ENCODE data around the gene SLC5A4.

Gene SLC5A4

DNA sequence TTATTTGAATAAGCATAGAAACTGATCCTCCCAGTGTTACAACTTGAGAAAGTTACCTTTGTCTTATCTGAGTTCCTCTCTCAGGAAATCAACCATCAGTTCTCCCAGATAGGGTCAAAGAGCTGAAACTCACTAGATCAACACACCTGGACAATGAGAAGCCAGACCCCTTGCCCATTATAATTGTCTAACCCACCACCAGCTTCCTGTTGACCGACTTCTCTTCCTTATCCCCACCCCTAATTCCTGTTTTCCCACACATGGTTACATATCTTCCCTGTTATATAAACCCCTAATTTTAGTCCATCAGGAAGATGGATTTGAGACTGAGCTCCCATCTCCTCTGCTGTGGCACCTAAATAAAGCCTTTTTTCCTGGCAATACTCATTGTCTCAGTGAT lies 6.9 kb downstream of the SLC5A4 start:
- TF ChIP-seq CTCF (IDR thresholded peaks at IDR 0.05; ENCODE audit: insufficient read depth, missing control alignments): no peak
- DNase-seq (ENCODE audit: insufficient read length, low spot score) (no peak), FAIRE-seq (no peak)

- FAIRE-seq (no peak), DNase-seq (ENCODE audit: insufficient read length, low spot score) (no peak)
- TF ChIP-seq CTCF (IDR thresholded peaks at IDR 0.05; ENCODE audit: insufficient read depth, missing control alignments): no peak
Observed at GRCh38 chr22:32246166-32246565, 9.0 kb downstream of the SLC5A4 start.

GRCh38 chr22:32245042-32245441 lies 10.1 kb downstream of the SLC5A4 start:
- no peak for FAIRE-seq
- no peak for TF ChIP-seq CTCF (IDR thresholded peaks at IDR 0.05; ENCODE audit: insufficient read depth, missing control alignments)
- no peak for DNase-seq (ENCODE audit: insufficient read length, low spot score)

DNA sequence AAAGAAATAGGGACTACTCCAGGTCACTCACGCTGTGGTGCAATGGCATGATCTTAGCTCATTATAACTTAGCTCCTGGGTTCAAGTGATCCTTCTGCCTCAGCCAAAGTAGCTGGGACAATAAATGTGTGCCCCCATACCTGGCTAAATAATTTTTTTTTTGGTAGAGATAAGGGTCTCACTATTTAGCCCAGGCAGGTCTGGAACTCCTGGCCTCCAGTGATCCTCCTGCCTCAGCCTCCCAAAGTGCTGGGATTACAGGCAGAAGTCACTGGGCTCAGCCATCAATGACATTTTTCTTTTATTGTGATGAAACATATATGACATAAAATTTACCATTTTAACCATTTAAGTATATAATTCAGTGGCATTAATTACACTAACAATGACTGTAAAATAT lies 10.6 kb downstream of the SLC5A4 start:
- TF ChIP-seq CTCF (IDR thresholded peaks at IDR 0.05; ENCODE audit: insufficient read depth, missing control alignments): no peak
- FAIRE-seq (no peak), DNase-seq (ENCODE audit: insufficient read length, low spot score) (no peak)

GRCh38 chr22:32240461-32240860 lies 14.7 kb downstream of the SLC5A4 start:
- FAIRE-seq (no peak), DNase-seq (ENCODE audit: insufficient read length, low spot score) (no peak)
- no peak for TF ChIP-seq CTCF (IDR thresholded peaks at IDR 0.05; ENCODE audit: insufficient read depth, missing control alignments)

DNA sequence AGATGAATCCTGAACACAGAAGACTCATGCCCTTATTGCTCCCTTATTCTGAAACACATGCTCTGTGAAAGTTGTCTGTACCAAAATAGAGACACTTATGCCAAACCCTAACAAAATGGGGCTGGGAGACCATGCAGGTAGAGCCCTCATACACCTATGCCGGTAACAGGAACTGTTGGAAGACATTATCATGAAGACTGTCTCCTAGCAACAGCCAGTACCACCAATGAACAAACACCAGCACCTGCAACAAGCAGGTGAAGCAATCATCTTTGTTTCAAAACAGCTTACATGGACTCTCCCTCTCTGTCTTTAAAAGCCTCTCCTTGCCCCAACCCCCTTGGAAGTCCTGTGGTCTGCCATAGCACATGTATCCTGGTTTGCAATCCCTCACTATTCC lies 17.2 kb downstream of the SLC5A4 start:
- DNase-seq (ENCODE audit: insufficient read length, low spot score) (no peak), FAIRE-seq (no peak)
- no peak for TF ChIP-seq CTCF (IDR thresholded peaks at IDR 0.05; ENCODE audit: insufficient read depth, missing control alignments)

GRCh38 chr22:32236970-32237369 lies 18.2 kb downstream of the SLC5A4 start:
- DNase-seq (ENCODE audit: insufficient read length, low spot score) (no peak), FAIRE-seq (no peak)
- no peak for TF ChIP-seq CTCF (IDR thresholded peaks at IDR 0.05; ENCODE audit: insufficient read depth, missing control alignments)

Data from D721Med (cell line).